Activated T-helper 1 cell treated with anti-CD3 and anti-CD28 coated beads, Interleukin-12 subunit alpha, Interleukin-12 subunit beta, Interleukin-2, Interleukin-4 antibody, amounts not matched to agents 30 ng/mL and 10 ng/mL and 1 ng/mL, durations not matched to agents 14 hours and 24 hours and 36 hours (primary cell): ENCODE data around the gene PIEZO2. TPM values are rescaled to one million over a fixed set of nuclear protein-coding genes. Genes with fewer than 3 reads are reported as not detected.

Source experiments
- DNase-seq: peaks from one replicate; pipeline ENCODE4 v3.0.0; 2021; ENCODE audit warnings: low spot score
- H3K27ac Mint-ChIP-seq: one replicate; pipeline ENCODE4 v1.8.0; 2021; ENCODE audit warnings: mild to moderate bottlenecking, mixed read lengths
- H3K27me3 Mint-ChIP-seq: one replicate; pipeline ENCODE4 v1.8.0; 2022; ENCODE audit warnings: mild to moderate bottlenecking, moderate library complexity, mixed read lengths; ENCODE audit not compliant: insufficient read depth
- H3K36me3 Mint-ChIP-seq: one replicate; pipeline ENCODE4 v1.8.0; 2021; ENCODE audit warnings: low read depth, mixed read lengths
- H3K4me1 Mint-ChIP-seq: one replicate; pipeline ENCODE4 v1.8.0; 2021; ENCODE audit warnings: low read depth, mixed read lengths
- H3K4me3 Mint-ChIP-seq: one replicate; pipeline ENCODE4 v1.8.0; 2021; ENCODE audit warnings: mild to moderate bottlenecking, moderate library complexity, mixed read lengths
- H3K9me3 Mint-ChIP-seq: one replicate; pipeline ENCODE4 v1.8.0; 2021; ENCODE audit warnings: mixed read lengths
- intact Hi-C: fragments of 100-400 bp; cut with micrococcal nuclease; formaldehyde crosslinking; loops from one replicate; pipeline ENCODE4 v1.15.1; 2024
- total RNA-seq: library from RNA; stranded (reverse); gene quantifications from 2 replicates; pipeline ENCODE4 v1.2.3, GENCODE V29; 2022

Gene PIEZO2
- total RNA-seq, 1 donor from 2014 or later: not detected

DNA sequence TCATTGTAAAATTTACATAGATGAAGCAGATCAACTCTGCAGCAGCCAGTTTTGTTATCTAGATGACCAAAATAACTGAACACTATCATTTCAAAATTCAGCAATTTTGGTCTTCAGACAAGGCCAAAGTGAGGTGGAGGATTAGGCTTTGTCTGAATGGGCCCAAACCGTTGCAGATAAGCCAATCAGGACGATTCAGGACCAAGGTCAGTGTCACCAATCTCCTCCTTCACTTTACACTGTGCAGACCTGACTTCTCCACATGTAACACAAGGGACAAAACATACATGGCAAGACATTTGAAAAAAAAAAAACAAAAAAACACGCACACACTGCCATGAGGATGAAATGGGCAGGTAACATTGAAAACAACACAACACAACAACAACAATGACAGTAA is 412.4 kb downstream of the PIEZO2 start:
- Mint-ChIP-seq H3K27me3 (peaks cover 6% of the 10 kb centered on the region), H3K4me1 (no peaks in the 10 kb centered on the region), H3K4me3 (no peak overlapping the region), H3K9me3 (no peaks in the 10 kb centered on the region), H3K27ac (no peak overlapping the region), H3K36me3 (no peaks in the 10 kb centered on the region)
- intact Hi-C loops: no loop called here
- DNase-seq: no peak

DNA sequence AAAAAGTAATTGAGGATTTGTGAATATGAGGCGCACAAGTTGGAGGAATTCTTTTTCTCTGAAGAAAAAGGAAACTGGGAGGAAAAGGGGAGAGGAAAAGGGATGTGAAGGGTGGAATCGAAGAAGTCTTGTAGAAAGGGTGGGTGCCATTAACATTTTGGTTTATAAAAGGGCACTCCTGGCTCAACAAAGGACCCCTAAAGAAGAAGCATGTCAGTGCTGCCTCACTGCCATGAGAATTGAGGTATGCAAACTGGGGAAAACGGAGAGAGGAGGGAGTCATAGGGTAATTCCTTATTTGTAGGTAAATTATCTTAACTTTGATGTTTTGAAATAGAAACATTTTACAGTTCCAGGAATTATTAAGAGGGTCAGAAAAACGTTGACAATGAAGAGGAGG is 416.4 kb downstream of the PIEZO2 start:
- Mint-ChIP-seq H3K9me3 (no peaks in the 10 kb centered on the region), H3K4me3 (no peak overlapping the region), H3K4me1 (no peaks in the 10 kb centered on the region), H3K27ac (no peak overlapping the region), H3K36me3 (no peaks in the 10 kb centered on the region), H3K27me3 (peaks cover 6% of the 10 kb centered on the region)
- DNase-seq: no peak
- intact Hi-C loops: no loop called here

DNA sequence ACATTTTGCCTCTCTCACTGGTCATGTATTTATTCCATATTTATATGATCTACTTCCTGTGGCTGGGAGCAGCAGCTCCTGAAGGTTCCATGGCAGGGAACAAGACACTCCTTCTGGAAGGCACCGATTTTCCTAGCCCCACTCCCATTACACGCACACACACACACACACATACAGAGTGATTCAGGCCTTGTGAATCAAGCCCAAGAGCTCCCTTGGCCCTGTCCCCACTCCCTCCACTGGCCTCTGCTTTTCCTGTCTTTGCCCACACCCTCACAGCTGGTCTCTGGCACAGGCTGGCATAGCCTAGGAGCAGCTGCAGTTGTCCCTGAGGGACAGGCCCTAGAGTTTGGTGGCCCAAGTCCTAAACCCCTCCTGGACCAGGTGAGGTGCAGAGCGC is 421.9 kb downstream of the PIEZO2 start:
- no peaks in the 10 kb centered on the region for H3K9me3 Mint-ChIP-seq

DNA sequence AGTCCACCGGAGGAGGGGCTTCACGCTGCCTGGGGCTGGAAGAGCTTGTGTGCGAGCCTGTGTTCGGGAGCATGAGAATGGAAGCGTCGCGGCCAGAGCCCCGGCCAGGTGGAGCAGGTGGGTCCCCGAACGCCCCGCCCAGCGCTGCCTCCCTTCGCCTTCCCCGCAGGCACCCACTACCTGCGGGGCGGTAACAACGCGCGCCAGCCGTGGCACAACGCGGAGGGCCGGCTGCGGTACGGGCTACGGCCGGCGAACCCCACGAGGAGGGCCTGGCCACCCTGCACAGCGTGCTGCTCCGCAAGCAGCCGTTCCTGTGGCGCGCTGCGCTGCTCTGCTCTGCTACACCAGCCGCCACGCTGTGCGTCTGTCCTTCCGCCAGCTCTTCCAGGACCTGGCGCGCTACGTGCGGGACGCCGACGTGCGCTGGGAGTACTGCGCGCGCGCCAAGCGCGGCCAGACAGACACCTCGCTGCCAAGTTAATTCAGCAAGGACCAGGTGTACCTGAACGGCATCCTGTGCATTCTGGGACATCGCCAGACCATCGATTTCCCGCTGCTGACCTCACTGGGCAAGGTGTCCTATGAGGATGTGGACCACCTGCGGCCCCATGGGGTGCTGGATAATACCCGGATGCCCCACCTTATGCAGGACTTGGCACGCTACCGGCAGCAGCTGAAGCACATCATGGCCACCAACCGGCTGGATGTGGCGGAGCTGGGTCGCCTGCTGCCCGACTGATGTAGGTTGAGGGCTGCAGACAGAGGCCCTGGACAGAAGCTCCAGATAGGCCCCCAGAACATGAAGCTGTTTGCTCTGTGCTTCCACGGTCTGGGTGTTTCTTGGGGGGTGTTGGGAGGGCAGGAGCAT is 422.9 kb downstream of the PIEZO2 start:
- Mint-ChIP-seq H3K36me3 (no peaks in the 10 kb centered on the region), H3K27me3 (peaks cover 2% of the 10 kb centered on the region), H3K4me1 (no peaks in the 10 kb centered on the region), H3K27ac (no peak overlapping the region), H3K4me3 (no peak overlapping the region), H3K9me3 (no peaks in the 10 kb centered on the region)
- intact Hi-C loops: no loop called here
- DNase-seq: no peak

More for the DNA sequence above, 421.9 kb downstream of the PIEZO2 start:
- intact Hi-C loops: no loop called here
- no peak for DNase-seq
- peaks cover 2% of the 10 kb centered on the region for H3K27me3 Mint-ChIP-seq
- no peak overlapping the region for H3K27ac Mint-ChIP-seq
- H3K4me1 Mint-ChIP-seq: no peaks in the 10 kb centered on the region
- H3K4me3 Mint-ChIP-seq: no peak overlapping the region
- H3K36me3 Mint-ChIP-seq: no peaks in the 10 kb centered on the region

DNA sequence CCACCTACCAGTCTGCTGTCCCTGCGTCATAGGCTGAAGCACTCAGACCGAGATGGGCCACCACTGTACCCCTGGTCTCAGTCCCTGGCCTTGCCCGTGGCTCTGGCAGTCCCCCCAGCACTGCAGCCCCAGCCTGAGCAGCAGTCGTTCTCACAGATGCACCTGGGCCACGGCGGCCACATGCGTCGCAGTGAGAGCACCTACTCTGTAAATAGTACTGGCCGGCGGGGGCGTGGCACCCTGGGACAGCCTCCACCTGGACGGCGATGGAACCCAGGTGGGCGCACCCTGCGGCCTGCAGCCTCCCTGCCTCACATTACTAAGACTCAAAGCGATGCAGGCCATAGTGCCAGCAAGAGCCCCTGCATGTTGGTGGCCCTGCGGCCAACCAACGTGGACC is 424.7 kb downstream of the PIEZO2 start:
- Mint-ChIP-seq H3K36me3 (no peaks in the 10 kb centered on the region), H3K27me3 (no peaks in the 10 kb centered on the region), H3K4me3 (no peak overlapping the region), H3K9me3 (no peaks in the 10 kb centered on the region), H3K27ac (no peak overlapping the region), H3K4me1 (no peaks in the 10 kb centered on the region)
- intact Hi-C loops: no loop called here
- DNase-seq: no peak

DNA sequence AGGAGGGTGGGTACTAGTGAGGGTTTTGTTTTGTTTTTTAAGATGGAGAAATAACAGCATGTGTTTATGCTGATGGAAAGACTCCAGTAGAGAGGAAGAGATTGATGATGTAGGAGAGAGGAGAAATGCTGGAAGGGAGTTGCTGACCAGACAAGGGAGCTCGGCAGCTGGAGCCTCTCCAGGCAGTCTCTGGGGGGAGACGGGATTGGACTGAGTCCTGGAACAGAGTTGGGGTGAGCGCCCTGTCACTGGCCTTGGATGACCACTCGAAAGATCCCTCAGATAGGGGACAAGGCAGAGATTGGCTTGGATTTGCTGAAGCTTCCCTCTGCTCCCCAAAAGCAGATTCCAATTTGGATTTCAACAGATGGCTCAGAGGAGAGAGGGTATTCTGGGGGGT is 425.9 kb downstream of the PIEZO2 start:
- no peaks in the 10 kb centered on the region for H3K27me3 Mint-ChIP-seq
- no peak overlapping the region for H3K4me3 Mint-ChIP-seq
- intact Hi-C loops: no loop called here
- H3K9me3 Mint-ChIP-seq: no peaks in the 10 kb centered on the region
- no peaks in the 10 kb centered on the region for H3K4me1 Mint-ChIP-seq
- no peak overlapping the region for H3K27ac Mint-ChIP-seq
- DNase-seq: no peak
- H3K36me3 Mint-ChIP-seq: no peaks in the 10 kb centered on the region

DNA sequence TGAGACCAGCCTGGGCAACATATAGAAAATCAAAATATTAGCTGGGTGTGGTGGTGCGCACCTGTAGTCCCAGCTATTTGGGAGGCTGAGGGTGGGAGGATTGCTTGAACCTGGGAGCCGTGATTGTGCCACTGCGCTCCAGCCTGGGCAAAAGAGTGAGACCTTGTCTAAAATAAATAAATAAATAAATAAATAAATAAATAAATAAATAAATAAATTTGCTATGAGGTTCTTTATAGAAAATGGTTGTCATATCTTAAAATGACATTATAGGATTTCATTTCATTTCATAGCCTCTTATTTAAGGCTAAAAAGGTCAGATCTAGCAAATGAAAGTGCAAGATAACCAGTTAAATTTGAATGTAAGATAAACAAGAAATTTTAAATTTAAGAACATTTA is 430.6 kb downstream of the PIEZO2 start:
- no peak overlapping the region for H3K4me3 Mint-ChIP-seq
- H3K36me3 Mint-ChIP-seq: no peaks in the 10 kb centered on the region
- no peak for DNase-seq
- no peaks in the 10 kb centered on the region for H3K9me3 Mint-ChIP-seq
- no peaks in the 10 kb centered on the region for H3K4me1 Mint-ChIP-seq
- intact Hi-C loops: loop anchor here (10.0 kb wide), 1 partner anchor 154 kb away; no protein-coding TSS in a partner anchor
- no peaks in the 10 kb centered on the region for H3K27me3 Mint-ChIP-seq
- no peak overlapping the region for H3K27ac Mint-ChIP-seq

DNA sequence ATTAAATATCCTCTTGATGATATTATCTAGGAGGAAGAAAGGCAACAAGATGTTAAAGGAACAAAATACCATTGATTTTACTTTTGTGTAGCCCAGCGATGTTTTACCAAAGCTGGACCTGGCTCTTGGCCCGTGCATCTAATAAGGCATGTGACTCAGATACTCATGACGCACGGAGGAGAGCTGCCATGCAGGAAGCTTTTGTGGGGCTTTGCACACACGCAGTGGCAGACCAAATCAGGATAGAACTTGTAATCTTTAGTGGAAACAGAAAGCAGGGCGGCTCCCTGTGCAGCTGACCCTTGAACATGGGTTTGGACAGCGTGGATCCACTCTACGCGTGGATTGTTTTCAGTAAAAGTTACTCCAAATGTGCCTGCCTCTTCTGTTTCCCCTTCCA is 433.6 kb downstream of the PIEZO2 start:
- no peaks in the 10 kb centered on the region for H3K36me3 Mint-ChIP-seq
- H3K4me3 Mint-ChIP-seq: no peak overlapping the region
- H3K9me3 Mint-ChIP-seq: no peaks in the 10 kb centered on the region
- H3K27ac Mint-ChIP-seq: no peak overlapping the region
- DNase-seq: no peak
- intact Hi-C loops: loop anchor here (10.0 kb wide), 1 partner anchor 151 kb away; no protein-coding TSS in a partner anchor
- no peaks in the 10 kb centered on the region for H3K4me1 Mint-ChIP-seq
- H3K27me3 Mint-ChIP-seq: no peaks in the 10 kb centered on the region

DNA sequence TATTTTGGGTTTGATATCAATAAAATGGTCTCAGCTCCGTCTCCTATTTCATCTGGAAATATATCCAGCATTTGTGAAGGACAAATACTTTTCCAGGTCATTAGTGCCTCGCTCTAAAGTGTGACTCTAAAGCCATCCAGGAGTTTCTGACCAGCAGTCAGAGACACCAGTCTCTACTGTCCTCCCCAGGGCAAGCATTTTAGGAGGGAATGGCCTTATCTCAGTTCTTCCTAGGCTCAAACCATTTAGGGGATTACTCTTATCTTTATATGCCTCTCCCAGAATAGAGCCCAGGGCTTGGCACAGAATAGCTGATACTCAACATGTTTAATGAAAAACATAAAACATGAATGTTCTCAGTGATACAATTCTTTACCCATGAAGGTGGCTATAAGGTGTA is 436.0 kb downstream of the PIEZO2 start:
- intact Hi-C loops: loop anchor here (10.0 kb wide), 1 partner anchor 149 kb away; no protein-coding TSS in a partner anchor
- no peaks in the 10 kb centered on the region for H3K4me1 Mint-ChIP-seq
- H3K36me3 Mint-ChIP-seq: no peaks in the 10 kb centered on the region
- H3K27me3 Mint-ChIP-seq: no peaks in the 10 kb centered on the region
- H3K27ac Mint-ChIP-seq: no peak overlapping the region
- H3K9me3 Mint-ChIP-seq: no peaks in the 10 kb centered on the region
- DNase-seq: no peak
- H3K4me3 Mint-ChIP-seq: no peak overlapping the region

DNA sequence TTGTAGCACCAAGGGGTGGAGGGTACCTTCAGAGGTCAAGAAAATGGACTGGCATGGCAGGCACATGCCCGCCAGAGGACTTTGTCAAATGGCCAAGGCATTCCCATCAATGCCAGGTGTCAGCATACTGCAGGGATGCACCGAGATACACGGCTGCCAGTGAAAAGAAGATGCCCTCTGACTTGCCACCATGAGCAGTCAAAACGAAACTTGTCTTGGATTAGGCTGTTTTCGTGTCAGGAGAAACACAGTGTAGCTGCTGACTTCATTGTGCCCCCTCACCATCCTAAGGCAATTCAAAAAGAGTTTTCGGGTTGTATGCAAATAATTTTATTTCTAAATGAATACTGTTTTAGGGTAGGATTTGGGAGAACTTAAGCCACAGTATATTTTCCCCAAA is 442.1 kb downstream of the PIEZO2 start:
- Mint-ChIP-seq H3K4me3 (no peak overlapping the region), H3K27ac (no peak overlapping the region), H3K36me3 (no peaks in the 10 kb centered on the region), H3K9me3 (no peaks in the 10 kb centered on the region), H3K27me3 (no peaks in the 10 kb centered on the region), H3K4me1 (no peaks in the 10 kb centered on the region)
- intact Hi-C loops: no loop called here
- DNase-seq: no peak

DNA sequence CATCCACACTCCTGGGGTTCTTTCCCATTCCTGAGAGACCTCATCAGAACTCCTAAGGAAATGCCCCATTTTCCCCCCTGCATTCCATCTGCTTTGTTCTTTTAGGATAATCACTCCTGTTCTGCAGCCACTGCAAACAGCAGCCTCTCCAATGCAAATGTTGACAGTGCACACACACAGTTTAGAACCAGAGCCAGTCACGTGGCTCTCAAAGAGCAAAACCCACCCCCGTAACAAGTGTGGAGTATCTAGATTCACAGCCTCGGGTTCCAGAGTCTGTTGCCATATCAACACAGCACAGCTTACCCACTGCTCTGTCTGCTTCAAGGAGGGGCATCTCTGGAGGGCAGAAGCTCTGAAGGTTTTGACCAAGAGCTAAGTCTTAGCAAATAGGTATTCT is 443.6 kb downstream of the PIEZO2 start:
- Mint-ChIP-seq H3K27ac (no peak overlapping the region), H3K27me3 (no peaks in the 10 kb centered on the region), H3K9me3 (no peaks in the 10 kb centered on the region), H3K4me1 (no peaks in the 10 kb centered on the region), H3K4me3 (no peak overlapping the region), H3K36me3 (no peaks in the 10 kb centered on the region)
- intact Hi-C loops: no loop called here
- DNase-seq: no peak

DNA sequence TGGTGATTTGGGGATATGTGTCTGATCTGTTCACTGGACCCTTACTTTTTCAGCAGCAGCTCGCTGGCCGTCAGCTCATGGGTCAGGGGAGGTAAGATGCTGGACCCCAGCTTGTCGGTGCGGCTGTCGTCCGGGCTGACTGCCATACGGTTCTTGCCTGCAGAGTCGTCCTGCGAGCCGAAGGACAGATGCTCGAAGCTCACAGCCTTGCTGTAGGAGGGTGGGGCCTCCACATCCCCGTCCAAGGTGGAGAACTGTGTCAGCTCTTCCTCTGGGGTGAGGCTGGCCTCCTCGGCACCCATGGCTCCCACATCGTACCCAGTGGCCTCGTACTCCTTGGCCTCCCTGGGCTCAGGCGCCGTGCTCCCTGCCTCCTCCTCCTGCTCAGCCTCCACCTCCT is 444.1 kb downstream of the PIEZO2 start:
- intact Hi-C loops: no loop called here
- Mint-ChIP-seq H3K27ac (no peak overlapping the region), H3K9me3 (no peaks in the 10 kb centered on the region), H3K4me1 (no peaks in the 10 kb centered on the region), H3K36me3 (no peaks in the 10 kb centered on the region), H3K4me3 (no peak overlapping the region), H3K27me3 (no peaks in the 10 kb centered on the region)
- no peak for DNase-seq

DNA sequence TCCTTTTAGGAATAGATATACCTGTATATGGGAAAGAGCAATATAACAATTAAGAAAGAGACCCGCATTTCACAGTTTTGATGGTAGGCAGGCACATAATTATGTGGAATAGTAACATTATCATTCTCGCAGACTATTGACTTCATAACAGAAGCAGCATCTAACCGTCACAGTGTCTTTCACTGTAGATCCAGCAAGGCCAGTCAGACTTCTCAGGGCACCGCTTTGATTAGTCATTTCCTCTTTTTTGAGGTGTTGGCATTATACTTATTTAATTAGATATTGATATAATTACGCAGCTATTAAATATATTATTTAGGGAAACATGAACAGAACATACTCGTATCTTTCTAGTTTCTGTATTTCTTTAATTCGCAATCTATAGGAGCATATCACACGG is 447.2 kb downstream of the PIEZO2 start:
- Mint-ChIP-seq H3K4me3 (no peak overlapping the region), H3K27me3 (no peaks in the 10 kb centered on the region), H3K9me3 (no peaks in the 10 kb centered on the region), H3K4me1 (no peaks in the 10 kb centered on the region), H3K36me3 (no peaks in the 10 kb centered on the region), H3K27ac (no peak overlapping the region)
- DNase-seq: no peak
- intact Hi-C loops: no loop called here
